Measurements from ENCODE around the gene NUP85.
"Not testable (repeated sequence)": the region's sequence is repeated elsewhere in the genome, so short reads cannot be mapped to it uniquely, and the experiment has no call there.

Gene NUP85

GRCh38 chr17:75241143-75241430, 35.6 kb downstream of the NUP85 start:
- no peak for DNase-seq (ENCODE audit: low spot score)

- no peak for DNase-seq (ENCODE audit: low spot score)
Measured at GRCh38 chr17:75241502-75241901, 36.0 kb downstream of the NUP85 start.

- no peak for DNase-seq (ENCODE audit: low spot score)
Measured at GRCh38 chr17:75241996-75242460, 36.5 kb downstream of the NUP85 start.

GRCh38 chr17:75242461-75243042, 37.1 kb downstream of the NUP85 start:
- no peak for DNase-seq (ENCODE audit: low spot score)

GRCh38 chr17:75244133-75244866, 38.8 kb downstream of the NUP85 start:
- no peak for DNase-seq (ENCODE audit: low spot score)

GRCh38 chr17:75245011-75245410, 39.5 kb downstream of the NUP85 start:
- no peak for DNase-seq (ENCODE audit: low spot score)

GRCh38 chr17:75246404-75246803, 40.9 kb downstream of the NUP85 start:
- no peak for DNase-seq (ENCODE audit: low spot score)

- no peak for DNase-seq (ENCODE audit: low spot score)
Measured at GRCh38 chr17:75249564-75249963, 44.1 kb downstream of the NUP85 start.

GRCh38 chr17:75250009-75250471, 44.6 kb downstream of the NUP85 start:
- DNase-seq (ENCODE audit: low spot score), result no peak

- DNase-seq (ENCODE audit: low spot score), result no peak
Measured at GRCh38 chr17:75252039-75252816, 46.7 kb downstream of the NUP85 start.

- DNase-seq (ENCODE audit: low spot score), result not testable (repeated sequence)
Measured at GRCh38 chr17:75255954-75256698, 50.6 kb downstream of the NUP85 start.

- DNase-seq (ENCODE audit: low spot score), result not testable (repeated sequence)
Measured at GRCh38 chr17:75257228-75257627, 51.7 kb downstream of the NUP85 start.

- DNase-seq (ENCODE audit: low spot score), result no peak
Measured at GRCh38 chr17:75260641-75261335, 55.3 kb downstream of the NUP85 start.

GRCh38 chr17:75261336-75262111, 56.0 kb downstream of the NUP85 start, which contains the start of the genes GGA3 and MRPS7:
Gene GGA3 (minus strand): TSS chr17:75261606. CDS start chr17:75261587, 19 bp downstream.
Gene MRPS7 (plus strand): TSS chr17:75261879. CDS start chr17:75261901, 22 bp downstream.
- DNase-seq (ENCODE audit: low spot score), result peak; percentile 95

GRCh38 chr17:75262112-75262606, 56.7 kb downstream of the NUP85 start:
- DNase-seq (ENCODE audit: low spot score), result no peak

- no peak for DNase-seq (ENCODE audit: low spot score)
Measured at GRCh38 chr17:75263055-75263454, 57.6 kb downstream of the NUP85 start.

GRCh38 chr17:75265614-75266315, 60.3 kb downstream of the NUP85 start:
- DNase-seq (ENCODE audit: low spot score), result no peak

GRCh38 chr17:75266316-75267152, 61.1 kb downstream of the NUP85 start:
- peak; percentile 72 for DNase-seq (ENCODE audit: low spot score)

GRCh38 chr17:75267153-75267410, 61.6 kb downstream of the NUP85 start:
- no peak for DNase-seq (ENCODE audit: low spot score)
